ENCODE results near the gene SPIRE1.

The SPIRE1 gene

DNA sequence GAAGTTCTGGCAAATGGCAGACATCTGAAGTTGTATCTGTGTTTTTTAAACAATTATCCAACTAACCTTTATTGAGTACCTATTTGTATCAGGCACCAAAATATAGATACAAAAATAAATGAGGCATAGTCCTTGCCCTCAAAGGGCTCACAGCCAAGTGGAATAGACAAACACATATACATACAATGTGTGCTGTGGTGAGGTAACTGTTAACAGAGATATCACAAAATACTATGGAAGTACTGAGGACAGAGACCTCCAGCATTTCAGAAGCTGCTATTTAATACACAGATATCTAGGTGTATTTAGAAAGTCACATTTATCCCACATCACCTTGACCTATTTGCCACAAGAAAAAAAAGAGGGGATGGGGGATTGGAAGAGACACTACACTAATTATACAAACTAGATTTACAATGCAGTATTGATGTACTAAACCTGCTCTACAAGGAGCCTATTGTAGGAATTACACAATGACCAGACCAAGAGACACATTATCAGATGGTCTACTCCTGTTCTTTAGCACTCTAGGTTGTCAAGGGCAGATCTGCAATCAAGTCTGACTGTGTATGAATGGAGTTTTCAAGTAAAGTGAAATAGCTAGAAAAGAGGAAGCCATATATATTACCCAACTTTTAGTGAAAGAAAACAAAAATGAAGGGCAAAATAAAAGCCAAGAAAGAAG lies 62.2 kb downstream of the SPIRE1 start:
- Histone ChIP-seq H3K27me3 (ENCODE audit: insufficient read depth, low read length, poor library complexity) (no peaks in the 10 kb centered on the region), H3K4me3 (ENCODE audit: low read depth in 1 of 2, low read length in 2 of 2) (no peak overlapping the region), H3K27ac (ENCODE audit: low read length) (no peak overlapping the region), H3K36me3 (ENCODE audit: insufficient read depth, low read length) (no peaks in the 10 kb centered on the region), H2AFZ (ENCODE audit: low read depth, low read length) (no peak overlapping the region), H3K4me1 (ENCODE audit: insufficient read depth, low read length) (no peaks in the 10 kb centered on the region), H3K4me2 (ENCODE audit: insufficient read depth, low read length) (no peak overlapping the region), H3K79me2 (ENCODE audit: insufficient read depth, low read length) (no peaks in the 10 kb centered on the region), H4K20me1 (ENCODE audit: insufficient read depth, low read length) (no peaks in the 10 kb centered on the region), H3K9me3 (ENCODE audit: insufficient read depth, low read length, severe bottlenecking) (no peaks in the 10 kb centered on the region), H3K9ac (ENCODE audit: low read depth, low read length) (no peak overlapping the region)
- no peak for DNase-seq
- no peak for ATAC-seq (ENCODE audit: insufficient read depth, low read depth)
- no peak for TF ChIP-seq EZH2 (IDR thresholded peaks at IDR 0.05; ENCODE audit: borderline replicate concordance, low read depth, low read length, severe bottlenecking)
- TF ChIP-seq, protein P1, sequence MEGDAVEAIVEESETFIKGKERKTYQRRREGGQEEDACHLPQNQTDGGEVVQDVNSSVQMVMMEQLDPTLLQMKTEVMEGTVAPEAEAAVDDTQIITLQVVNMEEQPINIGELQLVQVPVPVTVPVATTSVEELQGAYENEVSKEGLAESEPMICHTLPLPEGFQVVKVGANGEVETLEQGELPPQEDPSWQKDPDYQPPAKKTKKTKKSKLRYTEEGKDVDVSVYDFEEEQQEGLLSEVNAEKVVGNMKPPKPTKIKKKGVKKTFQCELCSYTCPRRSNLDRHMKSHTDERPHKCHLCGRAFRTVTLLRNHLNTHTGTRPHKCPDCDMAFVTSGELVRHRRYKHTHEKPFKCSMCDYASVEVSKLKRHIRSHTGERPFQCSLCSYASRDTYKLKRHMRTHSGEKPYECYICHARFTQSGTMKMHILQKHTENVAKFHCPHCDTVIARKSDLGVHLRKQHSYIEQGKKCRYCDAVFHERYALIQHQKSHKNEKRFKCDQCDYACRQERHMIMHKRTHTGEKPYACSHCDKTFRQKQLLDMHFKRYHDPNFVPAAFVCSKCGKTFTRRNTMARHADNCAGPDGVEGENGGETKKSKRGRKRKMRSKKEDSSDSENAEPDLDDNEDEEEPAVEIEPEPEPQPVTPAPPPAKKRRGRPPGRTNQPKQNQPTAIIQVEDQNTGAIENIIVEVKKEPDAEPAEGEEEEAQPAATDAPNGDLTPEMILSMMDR (IDR thresholded peaks at IDR 0.05; ENCODE audit: borderline replicate concordance, extremely low read depth, low read length, poor library complexity, severe bottlenecking), result no peak

DNA sequence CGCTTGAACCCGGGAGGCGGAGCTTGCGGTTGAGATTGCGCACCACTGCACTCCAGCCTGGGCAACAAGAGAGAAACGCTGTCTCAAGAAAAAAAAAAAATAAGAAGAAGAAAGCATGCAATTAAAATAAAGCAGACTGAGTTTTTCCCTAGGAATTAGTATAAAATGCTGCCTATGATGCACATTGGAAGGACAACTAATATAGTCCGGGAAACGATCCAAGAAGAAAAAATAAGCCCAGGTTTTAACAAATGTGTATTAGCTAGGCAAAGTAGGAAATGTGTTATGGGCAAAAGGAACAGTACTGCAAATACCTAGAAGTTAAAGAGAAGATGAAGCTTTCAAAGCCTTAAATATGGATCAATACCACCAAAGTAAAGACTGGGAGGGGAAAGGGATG lies 64.0 kb downstream of the SPIRE1 start:
- no peak for DNase-seq
- TF ChIP-seq EZH2 (IDR thresholded peaks at IDR 0.05; ENCODE audit: borderline replicate concordance, low read depth, low read length, severe bottlenecking), result no peak
- TF ChIP-seq, protein P1 (IDR thresholded peaks at IDR 0.05; ENCODE audit: borderline replicate concordance, extremely low read depth, low read length, poor library complexity, severe bottlenecking), result no peak
- H3K27ac ChIP-seq (ENCODE audit: low read length), result no peak overlapping the region
- H3K79me2 ChIP-seq (ENCODE audit: insufficient read depth, low read length), result no peaks in the 10 kb centered on the region
- no peaks in the 10 kb centered on the region for H3K36me3 ChIP-seq (ENCODE audit: insufficient read depth, low read length)
- no peaks in the 10 kb centered on the region for H4K20me1 ChIP-seq (ENCODE audit: insufficient read depth, low read length)
- H2AFZ ChIP-seq (ENCODE audit: low read depth, low read length), result no peak overlapping the region
- H3K27me3 ChIP-seq (ENCODE audit: insufficient read depth, low read length, poor library complexity), result no peaks in the 10 kb centered on the region
- no peak overlapping the region for H3K4me2 ChIP-seq (ENCODE audit: insufficient read depth, low read length)
- no peak overlapping the region for H3K4me3 ChIP-seq (ENCODE audit: low read depth in 1 of 2, low read length in 2 of 2)
- no peaks in the 10 kb centered on the region for H3K9me3 ChIP-seq (ENCODE audit: insufficient read depth, low read length, severe bottlenecking)
- no peaks in the 10 kb centered on the region for H3K4me1 ChIP-seq (ENCODE audit: insufficient read depth, low read length)
- no peak for ATAC-seq (ENCODE audit: insufficient read depth, low read depth)
- H3K9ac ChIP-seq (ENCODE audit: low read depth, low read length), result no peak overlapping the region

DNA sequence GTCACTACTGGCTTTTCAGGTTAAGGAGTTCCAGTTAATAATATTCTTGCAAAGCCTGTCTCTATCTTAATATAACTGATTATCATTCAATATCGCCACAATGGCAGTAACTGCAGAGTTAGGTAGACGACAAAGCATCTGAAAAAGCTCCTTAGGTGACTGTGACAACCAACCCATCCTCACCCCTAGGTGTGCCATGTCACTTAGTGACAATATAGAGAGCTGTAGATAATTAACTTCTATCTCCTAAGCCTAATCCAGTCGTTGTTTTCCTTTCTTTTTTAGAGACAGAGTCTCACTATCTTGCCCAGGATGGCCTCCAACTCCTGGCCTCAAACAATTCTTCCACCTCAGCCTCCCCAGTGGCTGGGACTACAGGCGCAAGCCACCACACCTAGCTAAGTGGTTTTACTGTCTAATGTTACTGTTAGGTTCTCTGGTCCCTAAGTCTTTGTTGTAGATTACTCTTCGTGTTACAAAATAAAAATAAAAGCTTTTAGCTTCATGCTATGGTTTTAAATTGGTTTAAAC lies 65.2 kb downstream of the SPIRE1 start:
- no peak for ATAC-seq (ENCODE audit: insufficient read depth, low read depth)
- H3K9me3 ChIP-seq (ENCODE audit: insufficient read depth, low read length, severe bottlenecking), result no peaks in the 10 kb centered on the region

More for the DNA sequence above, 65.2 kb downstream of the SPIRE1 start:
- Histone ChIP-seq H3K9ac (ENCODE audit: low read depth, low read length) (no peak overlapping the region), H3K27ac (ENCODE audit: low read length) (no peak overlapping the region), H3K27me3 (ENCODE audit: insufficient read depth, low read length, poor library complexity) (no peaks in the 10 kb centered on the region), H3K79me2 (ENCODE audit: insufficient read depth, low read length) (no peaks in the 10 kb centered on the region), H3K36me3 (ENCODE audit: insufficient read depth, low read length) (no peaks in the 10 kb centered on the region), H4K20me1 (ENCODE audit: insufficient read depth, low read length) (no peaks in the 10 kb centered on the region), H2AFZ (ENCODE audit: low read depth, low read length) (no peak overlapping the region), H3K4me1 (ENCODE audit: insufficient read depth, low read length) (no peaks in the 10 kb centered on the region), H3K4me3 (ENCODE audit: low read depth in 1 of 2, low read length in 2 of 2) (no peak overlapping the region), H3K4me2 (ENCODE audit: insufficient read depth, low read length) (no peak overlapping the region)
- TF ChIP-seq EZH2 (IDR thresholded peaks at IDR 0.05; ENCODE audit: borderline replicate concordance, low read depth, low read length, severe bottlenecking), result no peak
- TF ChIP-seq, protein P1 (IDR thresholded peaks at IDR 0.05; ENCODE audit: borderline replicate concordance, extremely low read depth, low read length, poor library complexity, severe bottlenecking), result no peak
- no peak for DNase-seq
